ENCODE measurements around the gene SPP2.

The SPP2 gene

DNA sequence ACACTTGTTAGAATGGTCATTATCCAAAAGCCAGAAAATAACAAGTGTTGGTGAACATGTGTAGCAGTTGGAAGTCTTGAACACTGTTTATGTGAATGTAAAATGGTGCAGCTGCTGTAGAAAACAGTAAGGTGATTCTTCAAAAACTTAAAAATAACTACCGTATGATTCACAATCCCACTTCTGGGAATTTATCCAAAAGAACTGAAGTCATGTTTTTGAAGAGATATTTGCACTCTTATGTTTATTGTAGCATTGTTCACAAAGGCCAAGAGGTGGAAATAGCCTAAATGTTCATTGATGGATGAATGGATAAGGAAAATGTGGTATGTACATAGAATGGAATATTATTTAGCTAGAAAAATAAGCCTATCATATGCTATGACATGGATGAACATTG is 6.3 kb upstream of the SPP2 start:
- DNase-seq: no peak

DNA sequence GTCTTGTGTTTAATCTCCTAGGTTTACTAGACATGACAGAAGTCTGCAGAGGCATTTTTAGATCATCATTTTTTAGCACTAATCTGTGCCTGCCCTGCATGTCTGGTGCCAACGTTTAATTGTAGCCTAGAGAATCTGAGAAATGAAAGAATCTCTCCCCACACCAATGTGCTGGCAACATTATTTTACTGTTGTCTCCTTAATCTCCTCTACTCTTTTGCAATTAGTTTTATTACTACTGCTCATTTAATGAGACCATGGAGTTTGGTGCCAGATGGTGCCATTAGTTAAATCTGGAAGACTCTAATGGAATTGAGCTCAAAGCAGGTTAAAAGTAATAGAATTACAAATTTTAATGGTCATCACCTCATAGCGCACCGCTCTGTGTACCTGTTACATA is 4.0 kb upstream of the SPP2 start:
- DNase-seq: no peak

DNA sequence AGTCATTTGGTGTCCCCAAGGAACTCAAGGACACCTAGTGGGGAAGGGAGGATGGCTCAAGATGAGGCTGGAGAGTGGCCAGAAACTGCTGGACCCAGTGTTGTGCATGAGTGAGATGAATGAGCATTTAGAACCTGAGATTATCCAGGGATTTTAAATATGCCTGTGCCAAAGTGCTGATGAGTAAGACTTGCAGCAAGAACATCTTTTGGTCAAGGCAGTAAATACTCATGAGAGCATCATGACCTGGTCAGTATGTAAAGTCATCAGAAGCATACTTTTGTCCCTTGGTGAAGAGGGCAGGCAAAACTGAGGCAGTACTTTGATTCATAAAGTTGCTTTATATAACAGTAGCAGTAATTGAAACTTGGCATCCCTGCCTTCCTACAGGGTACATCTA is 3.1 kb upstream of the SPP2 start:
- no peak for DNase-seq

DNA sequence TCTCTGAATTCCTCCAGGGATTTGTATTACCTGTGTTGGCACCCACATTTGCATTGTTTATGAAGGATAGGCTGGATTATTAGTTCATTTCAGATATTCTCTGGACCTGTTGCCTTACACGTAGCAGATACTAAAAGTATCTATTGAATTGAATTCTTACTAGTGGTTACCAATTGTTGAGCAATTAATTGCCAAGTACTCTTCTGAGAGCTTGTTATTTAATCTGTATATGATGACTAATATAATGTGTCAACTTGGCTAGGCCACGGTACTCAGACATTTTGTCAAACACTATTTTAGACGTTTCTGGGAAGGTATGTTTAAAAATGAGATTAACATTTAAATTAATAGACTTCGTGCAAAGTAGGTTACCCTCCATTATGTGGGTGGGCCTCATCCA is 2.5 kb upstream of the SPP2 start:
- no peak for DNase-seq

DNA sequence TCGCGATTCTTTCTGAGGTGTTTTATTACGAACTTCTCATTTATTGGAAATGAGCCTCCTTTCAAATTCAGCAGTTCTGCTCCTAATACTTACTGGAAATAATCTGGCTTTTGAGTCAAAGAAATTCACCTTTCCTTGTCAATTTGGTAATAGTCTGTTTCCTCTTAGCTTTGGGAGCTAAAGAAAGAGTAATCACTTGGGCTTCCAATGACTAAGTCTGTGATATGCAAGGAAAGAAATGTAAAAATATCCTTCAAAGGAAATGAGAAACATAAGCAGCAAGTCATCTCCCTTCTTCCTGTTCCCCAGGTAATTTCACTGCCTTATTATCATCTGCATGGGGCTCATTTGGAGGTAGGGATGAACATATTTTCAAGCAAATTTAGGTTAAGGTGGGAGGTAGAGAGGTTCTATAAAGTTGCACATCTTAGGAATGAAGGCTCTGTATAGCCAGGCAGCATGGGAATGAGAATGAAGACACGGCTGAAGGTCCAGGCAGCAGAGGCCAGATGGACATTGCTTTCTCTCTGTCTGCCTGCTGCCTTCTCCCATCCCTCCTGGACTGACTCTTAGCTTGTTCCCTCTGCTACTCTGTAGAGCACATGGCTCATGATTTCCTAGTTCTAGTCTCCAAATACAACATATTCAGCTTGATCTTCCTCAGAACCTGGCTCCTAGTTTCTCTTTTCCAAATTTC is 1.0 kb downstream of the SPP2 start:
- DNase-seq: no peak

DNA sequence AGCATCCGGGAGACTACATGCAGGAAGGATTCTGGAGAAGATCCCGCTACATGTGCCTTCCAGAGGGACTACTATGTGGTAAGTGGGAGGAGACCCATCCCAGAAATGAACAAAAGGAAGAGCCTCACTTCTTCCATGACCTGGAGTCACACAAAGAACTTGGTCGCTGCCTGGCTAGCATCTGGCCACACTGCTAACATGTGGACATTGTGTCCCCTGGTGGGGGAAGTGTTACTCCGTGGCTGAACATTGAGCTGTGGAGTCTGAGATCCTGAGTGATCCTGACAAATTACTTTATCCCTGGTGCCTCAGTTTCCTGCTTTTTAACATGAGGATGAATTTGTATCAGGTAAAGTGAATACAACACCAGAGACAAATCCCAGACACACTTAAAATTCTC is 8.4 kb downstream of the SPP2 start:
- no peak for DNase-seq

DNA sequence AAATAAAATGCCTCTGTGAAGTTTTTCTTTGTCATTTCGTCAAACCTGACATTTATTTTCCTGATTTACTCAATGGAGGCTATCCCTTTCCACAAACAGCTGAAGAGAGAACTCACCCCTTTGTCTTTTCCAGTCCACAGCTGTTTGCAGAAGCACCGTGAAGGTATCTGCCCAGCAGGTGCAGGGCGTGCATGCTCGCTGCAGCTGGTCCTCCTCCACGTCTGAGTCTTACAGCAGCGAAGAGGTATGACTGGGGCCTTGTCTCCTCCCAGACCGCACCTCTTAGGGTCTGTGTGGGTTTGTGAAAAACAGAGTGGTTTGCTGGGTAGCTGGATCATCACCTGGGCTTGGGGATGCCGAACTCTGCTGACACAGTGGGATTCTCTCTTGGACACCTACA is 9.7 kb downstream of the SPP2 start:
- peak in 1 of 2 experiments; percentile 9 for DNase-seq

DNA sequence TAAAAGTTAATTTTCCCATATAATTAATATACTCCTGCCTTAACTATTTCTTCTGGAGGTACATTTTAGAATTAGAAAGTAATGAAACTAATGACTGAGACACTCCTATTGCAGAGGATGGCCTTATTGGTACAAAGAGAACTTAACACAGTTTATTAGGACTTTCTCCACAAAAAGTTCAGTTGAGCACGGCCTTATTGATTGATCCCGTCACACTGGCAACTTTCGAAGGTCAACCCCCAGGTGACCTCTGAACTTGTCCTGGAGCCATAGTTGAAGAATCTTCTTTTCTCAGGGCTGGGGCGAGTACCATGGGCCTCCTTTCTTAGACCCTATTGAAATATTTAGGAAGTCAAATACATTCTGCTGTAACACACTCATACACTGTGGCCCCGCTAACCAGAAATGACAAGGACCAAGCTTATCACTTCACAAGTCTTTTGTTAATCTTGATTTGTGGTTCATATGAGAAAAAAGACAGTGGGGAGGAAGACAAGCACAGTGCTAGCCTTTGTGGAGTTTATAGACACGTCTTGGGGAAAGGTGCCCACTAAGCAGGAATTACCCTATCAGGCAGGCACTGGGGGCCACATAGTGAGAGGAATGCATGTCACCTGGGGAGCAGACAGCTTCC is 11.2 kb downstream of the SPP2 start:
- no peak for DNase-seq

DNA sequence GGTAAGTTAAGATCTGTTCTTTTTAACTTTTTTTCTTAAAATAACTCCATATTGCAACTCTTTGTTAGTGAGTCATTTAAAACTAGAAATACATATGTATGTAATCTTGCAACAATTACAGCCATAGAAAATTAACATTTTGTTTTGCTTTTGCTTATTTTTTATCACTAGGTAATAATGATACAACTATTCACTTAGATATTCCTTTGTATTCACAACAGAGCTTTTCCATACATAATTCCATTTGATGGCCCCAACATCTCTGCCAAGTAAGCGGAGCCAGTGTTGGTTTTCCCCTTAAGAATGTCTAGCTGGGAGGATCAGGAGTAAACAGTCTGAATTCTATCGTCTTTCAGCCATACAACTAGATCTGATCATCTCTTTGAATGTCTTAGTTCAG is 16.1 kb downstream of the SPP2 start:
- DNase-seq: no peak

DNA sequence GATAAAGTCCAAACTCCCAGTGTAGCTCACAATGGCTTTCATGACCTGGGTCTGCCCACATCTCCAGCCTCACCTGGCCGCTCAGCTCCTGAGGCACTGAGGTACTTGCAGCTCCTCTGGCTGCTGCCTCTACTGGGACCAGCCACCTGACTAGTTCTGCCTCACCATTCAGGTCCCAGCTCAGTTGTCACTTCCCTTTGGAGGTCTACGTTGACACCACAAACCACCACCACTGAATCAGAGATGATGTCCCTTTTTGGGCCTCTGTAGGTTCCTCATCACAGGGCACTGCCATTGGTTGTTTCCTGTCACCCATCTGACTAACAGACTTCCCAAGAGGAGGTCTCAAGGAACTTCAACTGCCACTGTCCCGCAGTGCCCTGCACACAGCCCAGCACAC is 21.2 kb downstream of the SPP2 start:
- DNase-seq: no peak

DNA sequence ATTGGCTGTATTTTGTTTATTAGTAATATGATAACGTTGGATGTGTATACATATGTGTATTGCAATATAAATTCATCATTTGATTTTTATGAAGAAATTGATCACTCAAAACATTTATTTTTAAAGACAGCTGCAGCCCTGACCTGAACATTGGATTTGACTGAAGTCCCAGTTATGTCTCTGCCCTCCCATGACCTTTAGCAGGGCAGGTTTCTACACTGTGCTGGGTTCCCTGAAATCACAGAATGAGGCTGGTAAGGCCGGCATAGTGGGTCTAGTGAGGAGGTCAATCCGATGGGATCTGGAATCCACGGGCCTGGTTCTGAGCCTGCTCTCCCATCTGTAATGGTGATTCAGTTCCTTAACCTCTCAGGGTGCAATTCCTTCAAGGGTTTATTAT is 22.0 kb downstream of the SPP2 start:
- no peak for DNase-seq

DNA sequence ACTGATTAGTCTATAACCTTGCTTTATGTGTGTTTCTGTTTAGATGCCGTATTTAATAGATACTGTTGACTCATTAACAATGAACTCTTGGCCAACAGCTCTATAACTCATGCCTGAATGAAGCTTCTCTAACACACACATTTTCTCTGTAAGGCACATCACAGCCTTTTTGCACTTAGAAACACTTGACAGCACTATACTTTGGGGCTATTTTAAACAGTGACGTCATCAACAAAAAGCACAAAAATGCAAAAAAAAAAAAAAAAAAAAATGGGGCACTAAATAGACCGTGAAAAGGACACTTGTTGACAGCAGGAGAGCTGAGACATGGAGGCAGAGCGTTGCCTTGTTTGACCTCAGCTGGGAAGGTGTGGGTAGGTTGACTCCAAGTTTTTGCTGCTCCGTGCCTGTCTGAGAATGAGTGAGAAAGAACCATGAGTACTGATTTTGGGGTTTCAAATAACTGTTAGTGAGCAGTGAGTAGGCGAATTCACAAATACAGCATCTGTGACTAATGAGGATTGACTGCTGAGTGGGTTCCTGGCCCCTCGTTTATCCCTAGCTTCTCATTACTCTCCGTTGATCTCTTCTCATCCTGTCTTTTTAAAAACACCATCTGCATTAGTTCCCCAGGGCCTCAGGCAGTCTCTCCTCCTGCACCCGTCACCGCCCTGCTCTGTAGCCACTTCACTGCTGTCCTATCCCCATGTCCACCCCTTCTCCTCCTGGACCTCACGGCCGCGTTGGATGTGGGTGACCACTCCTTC is 24.4 kb downstream of the SPP2 start:
- DNase-seq: no peak

DNA sequence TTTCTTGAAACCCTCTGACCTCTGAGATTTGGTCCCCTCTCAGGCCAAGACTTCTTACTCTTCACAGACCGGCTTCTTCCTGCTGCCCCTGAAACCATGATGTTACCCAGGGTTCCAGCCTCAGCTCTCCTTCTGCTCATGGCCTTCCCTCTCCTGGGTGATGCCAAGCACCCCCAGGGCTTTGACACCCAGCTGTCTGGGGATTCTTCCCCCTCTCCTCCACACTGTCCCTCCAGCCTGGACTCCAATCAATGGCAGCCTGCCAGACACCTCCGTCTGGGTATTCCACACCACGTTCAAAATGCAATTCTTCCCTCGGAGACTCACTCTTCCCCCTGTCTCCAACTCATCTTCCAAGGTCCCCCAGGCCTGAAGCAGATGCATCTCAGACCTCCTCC is 25.0 kb downstream of the SPP2 start:
- DNase-seq: no peak

DNA sequence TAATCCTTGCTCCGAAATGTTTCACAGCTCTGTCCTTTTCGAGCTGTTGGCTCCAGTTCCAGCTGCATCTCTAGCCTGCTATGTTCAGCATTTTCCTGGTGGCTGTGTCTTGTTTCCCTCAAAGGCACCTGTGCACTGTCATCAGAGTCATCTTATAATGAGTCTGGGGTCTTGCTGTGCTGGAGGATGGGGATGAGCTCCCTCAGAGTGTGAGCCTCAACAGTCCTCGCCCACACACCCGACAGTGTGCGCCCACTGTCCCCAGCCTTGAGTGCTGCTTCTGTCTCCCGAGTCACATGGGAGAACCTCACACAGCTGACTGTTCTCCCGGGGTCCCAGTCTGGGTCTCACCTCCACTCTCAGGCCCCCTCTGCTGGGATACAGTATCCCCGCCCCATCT is 25.4 kb downstream of the SPP2 start:
- DNase-seq: no peak

DNA sequence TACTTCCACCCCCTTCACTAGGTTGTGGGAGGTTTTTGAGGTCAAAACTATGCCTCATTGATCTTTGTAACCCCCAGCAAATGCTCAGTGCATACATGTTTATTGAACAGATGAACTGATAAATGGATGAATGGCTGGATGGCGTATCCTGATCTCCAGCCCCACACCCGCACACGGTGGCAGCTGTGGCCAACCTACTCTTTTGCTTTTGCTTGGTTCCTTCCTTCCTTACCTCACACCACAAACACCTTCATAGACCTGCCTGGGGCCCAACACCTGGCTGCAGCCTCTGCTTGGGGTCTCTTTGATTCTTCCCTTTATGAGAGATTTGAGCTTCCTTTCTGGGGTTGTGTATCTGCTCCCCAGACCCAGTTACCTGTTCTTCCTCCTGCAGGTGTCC is 25.9 kb downstream of the SPP2 start:
- no peak for DNase-seq

DNA sequence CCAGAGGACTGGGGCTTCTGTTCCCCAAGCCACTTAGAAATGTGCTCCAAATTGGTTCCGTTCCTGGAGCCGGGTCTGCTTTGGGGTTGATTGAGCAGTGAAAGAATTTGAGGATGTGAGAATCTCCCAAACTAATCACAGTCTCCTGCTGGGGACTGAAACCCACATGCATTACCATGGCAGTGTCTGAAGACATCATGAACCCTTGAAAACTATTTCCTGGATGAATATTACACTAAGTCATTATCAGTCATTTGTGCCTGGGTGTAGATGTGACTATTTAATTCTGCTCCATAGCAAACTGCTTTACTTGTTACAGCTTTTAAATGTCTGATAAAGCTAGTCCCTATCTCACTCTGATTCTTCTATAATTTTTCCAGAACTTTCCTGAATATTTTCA is 27.6 kb downstream of the SPP2 start:
- no peak for DNase-seq

DNA sequence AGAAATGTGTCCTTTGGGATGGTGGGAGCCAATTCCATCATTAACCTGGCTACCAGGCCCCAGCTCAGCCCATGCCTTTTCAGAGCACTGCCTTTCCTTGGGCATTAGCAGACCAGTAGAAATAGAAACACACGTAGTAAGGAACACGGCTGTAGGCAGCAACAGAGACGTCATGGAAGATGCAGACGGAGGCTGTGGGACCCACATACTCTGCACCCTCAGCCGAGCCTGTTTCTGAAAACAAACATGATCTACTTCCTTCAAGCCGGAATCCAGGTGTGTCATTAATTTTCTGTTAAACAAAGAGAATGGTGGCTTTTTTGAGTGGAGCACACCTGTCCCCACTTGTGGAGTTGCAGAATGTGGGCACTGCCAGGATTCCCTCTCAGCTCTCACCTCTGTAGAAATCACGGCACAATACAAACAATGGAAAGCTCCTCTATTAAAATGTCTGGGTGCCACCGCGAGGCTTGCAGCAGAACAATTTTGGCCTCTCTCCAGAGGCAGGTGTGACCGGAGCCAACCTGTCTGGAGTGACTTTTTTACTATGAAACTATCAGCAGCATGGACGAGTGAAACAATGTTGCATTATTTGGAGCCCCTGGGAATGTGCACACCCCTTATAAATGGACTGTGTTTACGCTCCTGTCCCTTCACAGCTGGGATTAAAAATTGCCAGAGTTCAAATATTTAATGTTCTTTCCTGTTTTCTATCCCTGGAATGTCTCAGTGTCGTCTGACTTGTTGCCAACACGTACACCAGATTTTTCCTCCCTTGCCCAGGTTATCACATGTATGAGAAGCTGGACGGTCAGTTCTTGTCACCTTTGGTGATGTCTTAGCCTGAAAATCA is 31.7 kb downstream of the SPP2 start:
- peak; percentile 51 to 54 for DNase-seq

DNA sequence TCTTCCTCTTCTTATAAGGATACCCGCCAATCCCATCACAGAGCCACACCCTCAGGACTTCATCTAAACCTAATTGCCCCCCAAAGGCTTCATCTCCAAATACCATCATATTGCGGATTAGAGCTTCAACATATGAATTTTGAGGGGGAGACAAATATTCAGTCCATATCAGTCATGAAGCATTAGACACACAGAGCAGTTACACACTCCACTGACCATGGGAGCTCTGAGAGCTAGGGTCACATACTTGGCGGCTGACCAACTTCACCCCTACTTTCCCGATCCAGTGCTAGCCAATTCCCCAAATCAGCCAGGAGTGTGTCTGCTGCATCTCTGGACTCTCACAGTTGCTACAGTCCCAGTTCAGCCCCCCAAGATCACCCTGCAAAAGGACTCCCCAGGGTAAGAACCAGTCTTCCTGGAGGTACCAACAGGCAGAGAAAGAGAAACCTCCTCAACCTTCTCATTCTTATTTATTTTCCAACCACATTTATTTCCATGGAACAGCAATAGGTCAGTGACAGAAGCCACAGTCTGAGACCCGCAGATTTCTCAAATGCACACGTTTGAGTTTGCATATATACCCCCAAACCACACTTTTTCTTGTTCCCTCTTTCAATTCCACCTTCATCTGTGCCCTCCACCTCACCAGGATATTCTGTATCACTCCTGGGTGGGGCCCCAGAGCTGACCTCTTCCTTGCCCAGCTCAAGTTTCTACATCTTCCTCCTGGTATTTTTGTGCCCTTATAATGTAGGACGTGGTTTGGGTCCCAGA is 33.3 kb downstream of the SPP2 start:
- DNase-seq: no peak

DNA sequence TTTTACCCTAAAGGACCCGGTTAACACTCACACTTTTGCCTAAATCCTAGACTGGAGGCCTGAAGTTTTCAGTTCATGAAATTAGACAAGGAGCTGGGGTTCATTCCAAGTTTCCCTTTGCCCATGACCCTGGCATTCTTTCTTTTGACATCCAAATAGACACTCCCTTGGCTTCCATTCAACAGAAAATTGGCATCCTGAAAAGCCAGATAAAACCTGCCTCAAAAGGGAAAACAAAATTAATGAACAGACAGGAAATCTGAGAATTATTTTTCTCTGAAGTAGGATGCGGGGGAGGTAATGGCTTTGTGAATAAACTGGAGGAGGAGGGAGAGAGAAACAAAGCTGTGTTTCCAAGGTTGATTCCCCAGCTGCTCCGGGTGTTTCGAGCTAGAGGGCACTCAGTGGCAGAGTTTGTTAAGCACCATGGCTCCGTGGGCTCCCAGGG is 41.0 kb downstream of the SPP2 start:
- no peak for DNase-seq

DNA sequence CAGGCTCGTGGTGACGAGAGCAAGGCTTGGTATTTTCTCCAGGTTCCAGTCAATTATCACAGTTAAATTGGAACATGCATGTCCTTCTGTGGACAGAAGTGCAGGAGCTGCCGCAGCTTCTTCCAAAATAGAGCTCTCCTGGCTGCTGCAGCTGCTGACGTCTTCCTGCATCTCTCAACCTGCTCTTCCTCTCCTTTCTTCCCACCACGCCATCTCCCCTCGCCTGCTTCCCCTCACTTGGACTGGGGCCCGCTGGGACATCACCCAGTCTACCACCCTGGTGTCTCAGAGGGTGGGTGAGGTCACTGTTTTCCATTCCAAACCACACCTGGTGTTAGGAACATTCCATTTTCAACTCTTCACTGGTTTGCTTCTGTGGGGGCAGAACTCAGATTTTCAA is 41.4 kb downstream of the SPP2 start:
- DNase-seq: no peak

DNA sequence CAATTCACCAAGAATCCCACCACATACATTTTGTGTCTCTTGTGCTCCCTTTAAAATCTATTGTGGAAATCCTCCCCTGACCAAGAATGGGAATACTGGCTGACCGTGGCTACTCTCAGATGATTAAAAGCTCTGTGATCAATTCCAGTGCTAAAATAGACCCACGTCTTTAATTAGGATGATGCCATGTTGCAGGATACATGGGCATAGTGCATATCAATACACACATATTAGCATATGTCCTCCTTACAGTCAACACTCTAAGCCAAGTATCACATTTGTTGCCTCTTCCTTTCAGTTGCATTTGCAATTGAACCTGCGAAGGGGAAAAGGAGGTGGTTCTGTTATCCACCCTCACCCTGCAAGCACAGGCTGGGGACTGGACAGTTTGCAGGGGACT is 41.8 kb downstream of the SPP2 start:
- DNase-seq: no peak

DNA sequence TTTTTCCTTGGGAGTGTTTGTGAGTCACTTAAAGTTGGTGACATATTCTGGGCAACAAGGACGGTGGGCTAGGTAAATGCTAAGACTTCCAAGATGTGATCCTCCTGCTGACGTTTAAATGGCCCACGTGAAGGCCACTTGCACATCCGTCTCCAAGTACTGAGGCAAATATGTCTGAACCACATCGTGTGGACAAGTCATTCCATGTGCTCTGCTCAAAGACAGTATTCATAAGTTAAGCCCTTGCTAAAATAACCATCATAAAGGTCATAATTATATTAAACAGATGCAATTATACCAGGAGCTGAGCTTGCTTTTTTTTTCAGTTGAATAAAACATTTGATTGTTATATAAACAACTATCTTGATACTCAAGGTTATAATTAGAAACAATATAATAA is 44.8 kb downstream of the SPP2 start:
- no peak for DNase-seq

DNA sequence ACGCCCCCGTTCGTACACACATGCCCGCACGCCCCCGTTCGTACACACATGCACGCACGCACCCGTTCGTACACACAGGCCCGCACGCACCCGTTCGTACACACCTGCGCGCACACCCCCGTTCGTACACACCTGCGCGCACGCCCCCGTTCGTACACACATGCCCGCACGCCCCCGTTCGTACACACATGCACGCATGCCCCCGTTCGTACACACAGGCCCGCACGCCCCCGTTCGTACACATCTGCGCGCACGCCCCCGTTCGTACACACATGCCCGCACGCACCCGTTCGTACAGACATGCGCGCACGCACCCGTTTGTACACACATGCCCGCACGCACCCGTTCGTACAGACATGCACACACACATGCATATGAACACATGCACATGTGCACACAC is 45.7 kb downstream of the SPP2 start:
- DNase-seq: no peak

All from NCI-H526 (cell line).